Lower leg skin (tissue), 4 donors: ENCODE results near the gene ZNF488. TPM values are rescaled to one million over a fixed set of nuclear protein-coding genes. Genes with fewer than 3 reads are reported as not detected.

Experiments
- DNase-seq, 2 donors: peaks; one replicate each; pipeline ENCODE4 v3.0.0-alpha.2; 2019; ENCODE audit warnings: low spot score in 2 of 2
- H3K4me3 ChIP-seq: fragments of 200-600 bp; sonication (generic); 2 replicates; pipeline ENCODE4 v1.5.1; 2017; ENCODE audit warnings: mild to moderate bottlenecking, low read depth; ENCODE audit not compliant: poor library complexity, severe bottlenecking
- CTCF ChIP-seq, 3 donors: fragments of 450-650 bp; IDR thresholded peaks; one replicate each; pipeline ENCODE4 v1.5.1; 2016; ENCODE audit warnings: antibody characterized with exemption in 3 of 3, mild to moderate bottlenecking in 3 of 3, moderate library complexity in 2 of 3
- POLR2A ChIP-seq, 2 donors: fragments of 450-650 bp; IDR thresholded peaks; one replicate each; pipeline ENCODE4 v1.6.1; 2016 to 2017; ENCODE audit warnings: antibody characterized with exemption in 2 of 2, mild to moderate bottlenecking in 1 of 2, moderate library complexity in 1 of 2
- WGBS, 2 donors: methylation state at CpG; one replicate each; pipeline ENCODE4 v1.1.5; 2018; 5-methylcytosine and 5-hydroxymethylcytosine counted together
- intact Hi-C: fragments of 100-400 bp; cut with DNase I; formaldehyde crosslinking; loops from one replicate; pipeline ENCODE4 v1.15.0; 2023; ENCODE audit warnings: low total_unique reads
- total RNA-seq, 4 donors: library from RNA; depleted of rRNA; stranded (reverse); fragments of >200 nt; gene quantifications; one replicate each; pipeline ENCODE4 v1.1.0, GENCODE V29; 2016

The ZNF488 gene
- total RNA-seq, 4 donors from 2014 or later: 0.80 to 2.0 (median 1.1) TPM

GRCh38 chr10:47403446-47404318 is 19.6 kb upstream of the ZNF488 start:
- intact Hi-C loops: no loop called here
- 75 to 84% methylated on average over 3 to 6 of the region's 6 CpGs for WGBS, 2 donors
- peak; percentile 13 to 85 for DNase-seq
- no peak for TF ChIP-seq CTCF (IDR thresholded peaks at IDR 0.05)
- no peak for TF ChIP-seq POLR2A (IDR thresholded peaks at IDR 0.05)
- no peak overlapping the region for H3K4me3 ChIP-seq

GRCh38 chr10:47402641-47403301 is 18.7 kb upstream of the ZNF488 start:
- intact Hi-C loops: no loop called here
- no peak for TF ChIP-seq POLR2A (IDR thresholded peaks at IDR 0.05)
- TF ChIP-seq CTCF (IDR thresholded peaks at IDR 0.05): peak in 1 of 3 donors; percentile 19
- peak; percentile 23 to 80 for DNase-seq
- no peak overlapping the region for H3K4me3 ChIP-seq
- 39 to 42% methylated on average over 4 of the region's 4 CpGs for WGBS, 2 donors

- TF ChIP-seq CTCF (IDR thresholded peaks at IDR 0.05) (no peak), POLR2A (IDR thresholded peaks at IDR 0.05) (no peak)
- no peak overlapping the region for H3K4me3 ChIP-seq
- WGBS, 2 donors: 83 to 88% methylated on average over 10 of the region's 10 CpGs
- intact Hi-C loops: no loop called here
- DNase-seq: peak in 1 of 2 donors; percentile 11
Measured at GRCh38 chr10:47401874-47402640, 18.0 kb upstream of the ZNF488 start.

GRCh38 chr10:47401210-47401609 is 17.1 kb upstream of the ZNF488 start:
- no peak for DNase-seq
- no peak for TF ChIP-seq POLR2A (IDR thresholded peaks at IDR 0.05)
- no peak for TF ChIP-seq CTCF (IDR thresholded peaks at IDR 0.05)
- intact Hi-C loops: no loop called here
- H3K4me3 ChIP-seq: no peak overlapping the region
- 90 to 92% methylated on average over 4 of the region's 4 CpGs for WGBS, 2 donors

GRCh38 chr10:47400786-47401185 is 16.7 kb upstream of the ZNF488 start:
- TF ChIP-seq POLR2A (IDR thresholded peaks at IDR 0.05) (no peak), CTCF (IDR thresholded peaks at IDR 0.05) (no peak)
- intact Hi-C loops: no loop called here
- H3K4me3 ChIP-seq: no peak overlapping the region
- no peak for DNase-seq
- WGBS, 2 donors: 93% methylated on average over 3 of the region's 3 CpGs
